Endothelial cell of umbilical vein (primary cell): ENCODE data around the gene SCAMP1. TPM values are rescaled to one million over a fixed set of nuclear protein-coding genes. Genes with fewer than 3 reads are reported as not detected.

ENCODE experiments used
- BruUV-seq: library from RNA; stranded (reverse); fragments of 400-500 nt; replicated peaks from 2 replicates; lab custom pipeline; 2021; lab: Mats Ljungman, UMichigan
- CTCF ChIA-PET: fragments of 300-600, 350-600 bp; sonication (Branson Sonifier 250); formaldehyde crosslinking; loops from one replicate; lab custom pipeline; 2021; ENCODE audit warnings: antibody characterized with exemption, inconsistent platforms; lab: Charles Lee
- POLR2A ChIA-PET: fragments of 300-600, 350-600 bp; sonication (Branson Sonifier 250); formaldehyde crosslinking; loops from one replicate; lab custom pipeline; 2021; ENCODE audit warnings: antibody characterized with exemption, inconsistent platforms; lab: Charles Lee
- DNase-seq: peaks from one replicate; pipeline ENCODE4 v3.0.0-alpha.2; 2011; ENCODE audit warnings: low read depth, low spot score
- FAIRE-seq: peaks from 2 replicates; lab custom pipeline; 2011; peaks lifted over from hg19 to GRCh38; lab: Jason Lieb, UNC
- H2AFZ ChIP-seq: 2 replicates; pipeline ENCODE4 v1.6.0; 2012; ENCODE audit warnings: low read depth, low read length, control low read depth, inconsistent platforms
- H3K27ac ChIP-seq: 2 replicates; pipeline ENCODE4 v1.5.1; 2011; ENCODE audit warnings: low read depth, mild to moderate bottlenecking, control low read depth, low read length, moderate library complexity; ENCODE audit not compliant: insufficient read depth
- H3K27me3 ChIP-seq, 2 experiments: 2 replicates each; pipeline versions ENCODE4 v1.6.0 to v1.6.1; 2011; ENCODE audit warnings: low read length in 2 of 2, mixed read lengths in 1 of 2; ENCODE audit not compliant: control insufficient read depth in 2 of 2, insufficient read depth in 2 of 2
- H3K36me3 ChIP-seq, 2 experiments: 2 replicates in 1 of 2; 3 replicates in 1 of 2; pipeline ENCODE4 v1.5.1; 2011; ENCODE audit warnings: low read length in 2 of 2, mild to moderate bottlenecking in 1 of 2, moderate library complexity in 1 of 2; ENCODE audit not compliant: control insufficient read depth in 2 of 2, insufficient read depth in 2 of 2; ENCODE audit errors: extremely low read depth in 1 of 2
- H3K4me1 ChIP-seq: 3 replicates; pipeline ENCODE4 v1.5.1; 2011; ENCODE audit warnings: mild to moderate bottlenecking, low read length; ENCODE audit not compliant: control insufficient read depth, insufficient read depth; ENCODE audit errors: extremely low read depth
- H3K4me2 ChIP-seq: 2 replicates; pipeline ENCODE4 v1.6.1; 2011; ENCODE audit warnings: low read length, control low read depth, mixed read lengths; ENCODE audit not compliant: insufficient read depth
- H3K4me3 ChIP-seq, 3 experiments: fragments of 200-600 bp in 1 of 3; sonication (generic), shearing (Covaris generic) in 1 of 3; replicated peaks in 1 of 3; 2 replicates each; pipeline ENCODE4 v1.5.1; 2011 to 2016; ENCODE audit warnings: control low read depth in 3 of 3, low read length in 3 of 3, mild to moderate bottlenecking in 2 of 3, inconsistent platforms in 1 of 3, low read depth in 1 of 3, moderate library complexity in 1 of 3; ENCODE audit not compliant: insufficient read depth in 1 of 3
- H3K79me2 ChIP-seq: 2 replicates; pipeline ENCODE4 v1.6.0; 2012; ENCODE audit warnings: low read length, inconsistent platforms; ENCODE audit not compliant: control insufficient read depth, insufficient read depth
- H3K9ac ChIP-seq: replicated peaks from 2 replicates; pipeline ENCODE3; 2011; ENCODE audit warnings: low read length, control low read depth; ENCODE audit not compliant: insufficient read depth; ENCODE audit errors: extremely low read depth
- H3K9me1 ChIP-seq: replicated peaks from 3 replicates; pipeline ENCODE4 v1.6.0; 2011; ENCODE audit warnings: mild to moderate bottlenecking, low read length; ENCODE audit not compliant: control insufficient read depth, insufficient read depth; ENCODE audit errors: extremely low read depth
- H3K9me3 ChIP-seq: replicated peaks from 2 replicates; pipeline ENCODE4 v1.5.1; 2012; ENCODE audit warnings: low read length, inconsistent platforms; ENCODE audit not compliant: control insufficient read depth, insufficient read depth
- H4K20me1 ChIP-seq: replicated peaks from 2 replicates; pipeline ENCODE3; 2011; ENCODE audit warnings: mild to moderate bottlenecking, low read length; ENCODE audit not compliant: control insufficient read depth, insufficient read depth; ENCODE audit errors: extremely low read depth
- EZH2 ChIP-seq: IDR thresholded peaks from 2 replicates; pipeline ENCODE4 v1.6.1; 2012; ENCODE audit warnings: borderline replicate concordance, low read depth, mild to moderate bottlenecking, moderate library complexity, low read length, inconsistent platforms; ENCODE audit not compliant: severe bottlenecking
- FOS ChIP-seq: IDR thresholded peaks from 2 replicates; pipeline ENCODE4 v1.6.1; 2011; ENCODE audit warnings: mild to moderate bottlenecking, low read length, moderate library complexity, borderline replicate concordance; ENCODE audit not compliant: insufficient read depth
- GATA2 ChIP-seq: IDR thresholded peaks from 2 replicates; pipeline ENCODE4 v1.7.0; 2011; ENCODE audit warnings: low read depth, mild to moderate bottlenecking, moderate library complexity, mixed read lengths, low read length; ENCODE audit not compliant: insufficient read length, insufficient read depth
- JUN ChIP-seq: IDR thresholded peaks from 2 replicates; pipeline ENCODE4 v1.6.1; 2011; ENCODE audit warnings: borderline replicate concordance, low read depth; ENCODE audit not compliant: insufficient read length, insufficient read depth
- MYC ChIP-seq: IDR thresholded peaks from one replicate; pipeline ENCODE4 v1.6.1; 2011; ENCODE audit warnings: mild to moderate bottlenecking, low read depth, low read length
- POLR2A ChIP-seq: IDR thresholded peaks from 2 replicates; pipeline ENCODE4 v1.6.1; 2012; ENCODE audit warnings: low read depth, mild to moderate bottlenecking, control low read depth, low read length
- POLR2AphosphoS5 ChIP-seq: IDR thresholded peaks from 2 replicates; pipeline ENCODE4 v1.6.1; 2012; ENCODE audit warnings: low read depth, mild to moderate bottlenecking, control low read depth, low read length, moderate library complexity; ENCODE audit not compliant: insufficient read depth
- dilution Hi-C: fragments of 300-500 bp; cut with MboI; formaldehyde crosslinking; loops from one replicate; pipeline ENCODE4 v1.15.0; 2019; ENCODE audit warnings: low sequenced_read_pairs; ENCODE audit not compliant: extremely low pct_ligation_motif_present
- intact Hi-C: fragments of 100-400 bp; cut with micrococcal nuclease; formaldehyde crosslinking; loops from one replicate; pipeline ENCODE4 v1.10.0; 2022
- polyA plus RNA-seq, 4 experiments: library from polyadenylated mRNA; depleted of rRNA in 3 of 4; stranded (reverse) in 3 of 4; unstranded in 1 of 4; fragments of >200 nt; gene quantifications; 2 replicates each; pipeline versions ENCODE4 v1.2.1 to v1.2.3, GENCODE V29; 2011 to 2012; ENCODE audit warnings: missing spikeins in 1 of 4
- total RNA-seq: library from RNA; stranded (reverse); gene quantifications from 2 replicates; pipeline ENCODE4 v1.2.3, GENCODE V29; 2021
- TF ChIP-seq, protein P1 (sequence below), 2 donors: IDR thresholded peaks; 1 replicate in 1 of 2; 2 replicates in 1 of 2; pipeline ENCODE4 v1.5.1; 2011; ENCODE audit warnings: low read length in 2 of 2, mild to moderate bottlenecking in 2 of 2, moderate library complexity in 2 of 2, control low read depth in 1 of 2, inconsistent platforms in 1 of 2, low read depth in 1 of 2; ENCODE audit not compliant: insufficient read depth in 1 of 2; ENCODE audit errors: extremely low read depth in 1 of 2
- TF ChIP-seq, protein P2 (sequence below): IDR thresholded peaks from 2 replicates; pipeline ENCODE4 v1.6.1; 2011; ENCODE audit not compliant: insufficient read depth, insufficient read length

Gene SCAMP1
- total and polyA plus RNA-seq, 2 donors (not counting 3 experiments of a cell fraction or from before 2014, with no cell fraction given), result 13.7 to 29.0 TPM

GRCh38 chr5:78429332-78429980, 69.0 kb downstream of the SCAMP1 start:
- no peak overlapping the region for H3K4me2 ChIP-seq
- no peaks in the 10 kb centered on the region for H3K9me3 ChIP-seq
- H4K20me1 ChIP-seq, result no peaks in the 10 kb centered on the region
- BruUV-seq, result no TSS peak
- intact Hi-C loops, result no loop called here
- H3K9ac ChIP-seq, result no peak overlapping the region
- ChIA-PET POLR2A (no interaction called here), CTCF (interaction anchor here (1.4 kb wide), 1 partner anchor 447 kb away, joined by 3 read pairs; no protein-coding TSS in a partner anchor)
- no peaks in the 10 kb centered on the region for H3K27me3 ChIP-seq
- no peaks in the 10 kb centered on the region for H3K4me1 ChIP-seq
- no peak for FAIRE-seq
- H3K36me3 ChIP-seq, result no peaks in the 10 kb centered on the region
- no peak overlapping the region for H3K27ac ChIP-seq
- TF ChIP-seq, protein P1, sequence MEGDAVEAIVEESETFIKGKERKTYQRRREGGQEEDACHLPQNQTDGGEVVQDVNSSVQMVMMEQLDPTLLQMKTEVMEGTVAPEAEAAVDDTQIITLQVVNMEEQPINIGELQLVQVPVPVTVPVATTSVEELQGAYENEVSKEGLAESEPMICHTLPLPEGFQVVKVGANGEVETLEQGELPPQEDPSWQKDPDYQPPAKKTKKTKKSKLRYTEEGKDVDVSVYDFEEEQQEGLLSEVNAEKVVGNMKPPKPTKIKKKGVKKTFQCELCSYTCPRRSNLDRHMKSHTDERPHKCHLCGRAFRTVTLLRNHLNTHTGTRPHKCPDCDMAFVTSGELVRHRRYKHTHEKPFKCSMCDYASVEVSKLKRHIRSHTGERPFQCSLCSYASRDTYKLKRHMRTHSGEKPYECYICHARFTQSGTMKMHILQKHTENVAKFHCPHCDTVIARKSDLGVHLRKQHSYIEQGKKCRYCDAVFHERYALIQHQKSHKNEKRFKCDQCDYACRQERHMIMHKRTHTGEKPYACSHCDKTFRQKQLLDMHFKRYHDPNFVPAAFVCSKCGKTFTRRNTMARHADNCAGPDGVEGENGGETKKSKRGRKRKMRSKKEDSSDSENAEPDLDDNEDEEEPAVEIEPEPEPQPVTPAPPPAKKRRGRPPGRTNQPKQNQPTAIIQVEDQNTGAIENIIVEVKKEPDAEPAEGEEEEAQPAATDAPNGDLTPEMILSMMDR (IDR thresholded peaks at IDR 0.05; ENCODE audit: extremely low read depth in 1 of 2, insufficient read depth in 1 of 2, low read depth in 1 of 2, low read length in 2 of 2), result no peak
- no peak for TF ChIP-seq MYC
- no peak for TF ChIP-seq POLR2AphosphoS5
- TF ChIP-seq JUN, result no peak
- TF ChIP-seq GATA2, result no peak
- TF ChIP-seq POLR2A, result no peak
- TF ChIP-seq FOS, result no peak
- TF ChIP-seq EZH2, result no peak
- TF ChIP-seq, protein P2, sequence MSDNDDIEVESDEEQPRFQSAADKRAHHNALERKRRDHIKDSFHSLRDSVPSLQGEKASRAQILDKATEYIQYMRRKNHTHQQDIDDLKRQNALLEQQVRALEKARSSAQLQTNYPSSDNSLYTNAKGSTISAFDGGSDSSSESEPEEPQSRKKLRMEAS, result no peak
- H2AFZ ChIP-seq, result no peak overlapping the region
- no peak overlapping the region for H3K4me3 ChIP-seq
- DNase-seq, result no peak
- dilution Hi-C loops, result no loop called here
- H3K79me2 ChIP-seq, result no peaks in the 10 kb centered on the region
- H3K9me1 ChIP-seq, result no peaks in the 10 kb centered on the region
